NCI-H1436 treated with DMSO at 0.1 percent for 48 hours (cell line): ENCODE data around the gene NPAS3.

Experiments used
- DNase-seq: peaks from one replicate; lab custom pipeline; 2025; lab: John Stamatoyannopoulos, UW

Gene NPAS3

DNA sequence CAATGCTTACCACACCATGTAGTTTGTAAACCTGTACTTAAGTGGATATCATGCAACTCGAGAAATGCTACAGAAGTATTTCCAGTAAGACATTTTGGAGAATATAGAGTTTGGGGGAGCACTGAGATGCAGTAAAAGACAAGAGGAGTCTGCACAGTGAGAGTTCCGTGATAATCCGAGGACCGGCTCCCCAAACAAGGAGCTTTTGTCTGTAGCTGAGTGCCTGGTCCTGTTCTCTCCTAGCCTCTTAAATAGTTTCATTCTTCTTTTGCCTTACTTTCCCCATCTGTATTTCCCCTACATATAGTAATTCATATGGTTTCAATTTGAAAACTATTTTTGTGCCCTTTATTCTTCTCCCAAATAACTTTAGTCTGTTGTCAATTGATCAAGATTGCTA is 648.1 kb downstream of the NPAS3 start:
- no peak for DNase-seq

DNA sequence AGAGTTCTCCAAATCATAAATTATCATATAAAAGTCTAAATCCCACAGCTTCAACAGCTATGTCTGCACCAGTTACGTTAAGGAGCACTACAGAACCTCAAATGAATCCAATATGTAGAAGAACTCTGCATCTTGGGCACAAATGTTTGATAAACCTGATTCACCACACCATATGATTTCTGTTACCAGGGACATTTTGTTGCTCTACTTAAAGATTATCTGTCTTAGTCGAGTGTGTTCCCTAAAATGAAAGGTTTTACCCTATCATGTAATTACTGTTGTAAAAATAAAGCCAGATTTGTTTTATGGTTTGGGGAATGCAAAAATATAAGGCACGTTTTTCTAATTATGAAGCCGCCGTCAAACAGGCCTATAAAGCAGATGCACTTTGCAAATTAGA is 649.1 kb downstream of the NPAS3 start:
- DNase-seq = no peak

DNA sequence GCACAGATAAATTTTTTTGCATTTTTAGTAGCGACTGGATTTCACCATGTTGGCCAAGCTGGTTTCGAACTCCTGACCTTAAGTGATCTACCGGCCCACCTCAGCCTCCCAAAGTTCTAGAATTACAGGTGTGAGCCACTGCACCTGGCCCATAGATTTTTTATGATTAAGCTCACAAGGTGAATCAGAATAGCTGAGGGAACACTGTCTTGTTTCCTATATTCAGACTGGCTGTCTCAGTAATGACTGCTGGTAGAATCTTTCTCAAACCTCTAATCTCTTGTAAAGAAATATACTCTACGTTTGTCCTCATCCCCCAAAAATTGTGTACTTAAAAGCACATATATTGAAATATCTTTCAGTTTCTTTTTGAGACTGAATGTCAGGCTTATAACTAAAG is 650.1 kb downstream of the NPAS3 start:
- no peak for DNase-seq

DNA sequence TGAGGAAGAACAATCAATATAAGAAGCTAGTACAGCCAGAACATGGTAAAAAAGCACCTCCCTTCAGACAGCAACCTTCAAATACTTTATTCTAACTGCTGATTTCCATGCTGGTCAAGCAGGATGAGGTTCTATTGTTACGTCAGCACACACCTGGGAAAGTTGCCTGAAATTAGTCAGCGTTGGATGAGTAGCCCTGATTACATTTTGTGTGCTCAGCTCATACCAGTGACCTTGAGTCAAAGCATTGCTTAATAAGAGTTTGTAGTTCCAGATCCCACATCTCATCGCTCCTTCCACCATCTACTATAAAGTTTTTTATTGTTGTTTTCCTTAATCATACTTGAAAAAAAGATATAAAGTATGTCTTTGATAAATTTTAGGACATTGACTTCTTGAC is 650.7 kb downstream of the NPAS3 start:
- DNase-seq = no peak

DNA sequence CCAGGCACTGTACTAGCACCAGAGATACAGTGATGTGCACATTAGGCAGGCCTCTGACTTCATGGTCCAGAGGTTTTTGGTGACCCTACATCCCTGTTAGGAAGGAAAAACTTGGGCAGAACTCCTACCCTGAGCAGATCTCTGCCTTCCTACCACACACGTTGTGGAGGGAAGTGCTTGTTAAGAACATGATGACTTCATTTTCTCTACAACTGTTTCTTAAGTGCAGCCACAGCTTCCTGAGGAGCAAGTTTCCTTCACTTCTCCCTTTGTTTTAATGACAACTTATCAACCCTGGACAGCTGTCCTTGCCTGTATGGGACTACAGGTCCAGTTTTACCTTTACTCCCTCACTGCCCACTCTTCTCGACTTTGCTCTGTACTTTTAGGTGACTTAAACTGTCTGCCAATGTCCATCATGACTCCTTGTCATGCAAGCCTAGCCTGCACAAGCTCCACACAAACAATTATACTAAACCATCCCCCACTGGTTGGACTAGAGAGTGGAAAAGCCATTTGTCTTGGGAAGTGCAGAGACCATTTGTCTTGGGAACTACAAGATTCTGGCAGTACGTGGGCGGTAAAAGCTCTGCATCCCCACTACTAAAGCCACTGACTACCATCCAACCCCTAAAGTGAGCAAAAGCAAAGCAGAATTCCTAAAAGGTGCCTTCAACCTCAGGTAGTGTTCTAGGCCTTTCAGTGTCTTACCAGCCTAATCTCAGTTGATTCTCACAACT is 652.4 kb downstream of the NPAS3 start:
- no peak for DNase-seq

DNA sequence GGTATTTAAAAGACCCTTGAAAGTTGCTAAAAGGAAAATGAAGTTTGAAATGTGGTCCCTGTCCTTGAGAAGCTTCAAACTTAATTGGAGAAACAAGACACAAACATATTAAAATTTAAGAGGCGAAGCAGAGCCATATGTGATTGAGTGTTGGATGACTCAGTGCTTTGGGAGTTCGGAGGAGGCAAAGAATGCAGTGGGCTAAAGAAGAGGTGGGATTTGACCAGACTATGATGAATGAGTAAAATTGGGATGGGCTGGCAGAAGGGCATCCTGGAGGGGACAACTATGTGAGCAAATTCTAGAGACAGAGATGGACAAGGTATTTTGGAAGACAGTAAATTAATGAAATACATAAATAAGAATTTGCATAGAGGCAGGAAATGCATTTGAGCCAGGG is 653.6 kb downstream of the NPAS3 start:
- DNase-seq = no peak

DNA sequence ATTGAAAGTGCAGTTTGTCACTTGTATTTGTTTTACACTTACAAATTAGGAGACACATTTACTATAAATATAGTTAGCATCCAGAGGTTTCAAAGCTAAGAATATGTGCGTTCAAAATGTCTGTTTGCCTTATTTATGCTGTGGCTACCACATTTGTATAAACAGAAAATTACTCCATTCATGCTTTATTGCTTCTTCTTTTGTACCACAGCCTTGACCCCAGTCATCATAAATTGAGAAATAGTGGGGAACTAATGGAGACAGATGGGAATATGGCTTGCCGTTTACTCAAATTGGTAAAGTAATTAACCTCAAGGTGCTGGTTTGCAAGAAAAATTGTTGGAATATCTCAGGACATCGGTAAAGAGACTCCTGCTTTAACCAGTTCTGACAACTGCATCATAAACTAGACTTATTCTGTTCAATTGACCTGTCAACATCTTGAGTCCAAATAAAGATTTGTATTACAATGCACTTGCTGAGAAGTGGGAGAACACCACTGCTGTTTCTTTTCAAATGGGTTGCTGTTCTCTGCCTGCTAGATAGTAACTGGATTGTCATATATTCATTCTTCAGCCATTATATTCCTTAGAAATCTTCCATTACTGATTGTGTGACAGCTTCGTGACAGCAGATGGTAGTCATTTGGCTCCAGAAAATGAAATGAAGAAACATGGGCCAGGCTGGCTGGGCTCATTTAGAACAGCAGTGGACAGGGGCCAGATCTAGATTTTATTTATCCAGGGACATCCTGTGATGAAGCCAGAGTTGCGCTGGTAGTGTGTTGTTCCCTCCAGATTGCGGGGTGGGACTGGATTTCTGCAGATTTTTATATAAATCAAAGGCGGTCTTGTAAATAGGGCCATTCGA is 657.8 kb downstream of the NPAS3 start:
- DNase-seq = no peak

DNA sequence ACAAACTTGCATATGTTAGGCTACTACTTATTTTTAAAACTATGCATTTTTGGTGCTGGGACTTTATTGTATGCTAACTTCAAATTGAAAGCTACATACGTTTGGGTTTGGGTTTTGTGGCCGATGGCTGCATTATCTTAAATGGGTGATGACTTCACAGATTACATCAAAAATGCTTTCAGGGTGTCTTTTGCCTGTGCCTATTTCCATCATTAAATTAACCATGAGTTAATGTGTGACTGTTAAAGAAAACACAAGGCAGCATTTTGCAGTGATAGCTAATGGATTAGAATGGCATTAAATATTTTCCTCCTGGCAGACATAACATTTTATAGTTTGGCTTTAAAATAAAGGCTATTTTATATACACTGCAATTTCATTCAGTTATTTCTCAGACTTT is 659.9 kb downstream of the NPAS3 start:
- DNase-seq = no peak

DNA sequence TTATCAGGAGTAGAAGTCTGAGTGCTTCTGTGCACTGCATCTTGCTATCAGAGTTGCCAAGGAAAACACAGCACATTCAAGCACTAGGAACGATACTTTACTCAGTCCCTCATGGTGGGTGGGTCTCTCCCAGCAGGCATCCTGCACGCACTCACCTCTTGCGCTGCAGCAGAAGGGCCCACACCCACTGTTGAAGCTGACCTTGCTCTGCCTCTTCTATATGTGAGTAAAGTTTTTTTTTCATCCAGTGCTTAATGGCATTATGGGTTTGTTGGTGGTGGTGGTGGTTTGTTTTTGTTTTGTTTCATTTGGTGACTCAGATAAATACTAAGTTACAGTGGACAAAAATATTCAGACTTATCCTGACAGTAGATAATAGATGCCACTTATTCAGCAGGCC is 663.7 kb downstream of the NPAS3 start:
- DNase-seq = no peak

DNA sequence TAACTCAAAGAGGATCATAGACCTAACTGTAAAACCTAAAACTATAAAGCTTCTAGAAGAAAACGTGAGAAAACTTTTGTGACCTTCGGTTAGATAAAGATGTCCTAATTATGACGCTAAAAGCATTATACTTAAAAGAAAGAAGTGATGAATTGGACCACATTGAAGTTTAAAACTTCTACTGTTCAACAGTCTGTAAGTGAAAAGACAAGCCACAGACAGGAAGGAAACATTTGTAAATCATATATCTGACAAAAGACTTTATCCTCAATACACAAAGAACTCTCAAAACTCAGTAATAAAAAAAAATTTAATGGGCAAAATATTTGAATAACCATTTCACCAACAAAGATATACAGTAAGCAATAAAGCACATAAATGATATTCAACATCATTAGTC is 667.9 kb downstream of the NPAS3 start:
- no peak for DNase-seq

DNA sequence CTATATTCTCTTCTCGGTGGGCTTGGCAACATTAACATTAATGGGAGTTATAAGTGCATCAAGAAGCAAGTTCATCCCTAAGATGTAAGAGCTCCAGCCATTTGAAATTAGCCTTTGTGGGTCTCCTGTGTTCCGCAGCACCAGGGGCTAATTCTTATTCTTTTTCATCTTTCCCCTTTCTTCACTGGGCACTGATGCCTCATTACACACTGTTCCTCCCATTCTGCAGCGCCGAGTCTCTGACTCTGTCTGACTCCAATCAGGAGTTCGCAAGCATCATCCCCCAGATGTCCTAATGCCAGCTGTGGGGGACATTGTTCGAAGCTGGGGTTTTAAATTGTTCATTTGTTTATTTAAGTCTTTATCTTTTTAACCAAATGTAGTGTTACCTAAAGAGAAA is 670.9 kb downstream of the NPAS3 start:
- DNase-seq = no peak

DNA sequence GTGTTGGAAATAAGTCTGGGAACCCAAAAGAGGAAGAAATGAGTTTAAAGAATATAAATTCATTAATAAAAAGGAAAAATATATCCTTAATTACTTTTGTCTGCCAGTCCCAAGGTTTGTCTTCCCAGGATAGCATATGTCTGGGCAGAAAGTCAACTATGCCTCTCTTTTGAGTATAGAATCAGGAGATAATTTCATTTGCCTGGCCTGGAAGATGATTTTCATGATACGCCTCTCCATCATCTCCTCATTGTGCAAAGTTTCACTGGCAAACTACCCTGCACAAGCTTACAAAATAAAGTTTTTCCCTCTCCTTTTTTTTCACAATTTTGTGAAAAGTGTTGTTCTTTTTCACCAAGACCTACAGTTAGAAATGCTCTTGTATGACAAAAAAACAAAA is 671.4 kb downstream of the NPAS3 start:
- no peak for DNase-seq

DNA sequence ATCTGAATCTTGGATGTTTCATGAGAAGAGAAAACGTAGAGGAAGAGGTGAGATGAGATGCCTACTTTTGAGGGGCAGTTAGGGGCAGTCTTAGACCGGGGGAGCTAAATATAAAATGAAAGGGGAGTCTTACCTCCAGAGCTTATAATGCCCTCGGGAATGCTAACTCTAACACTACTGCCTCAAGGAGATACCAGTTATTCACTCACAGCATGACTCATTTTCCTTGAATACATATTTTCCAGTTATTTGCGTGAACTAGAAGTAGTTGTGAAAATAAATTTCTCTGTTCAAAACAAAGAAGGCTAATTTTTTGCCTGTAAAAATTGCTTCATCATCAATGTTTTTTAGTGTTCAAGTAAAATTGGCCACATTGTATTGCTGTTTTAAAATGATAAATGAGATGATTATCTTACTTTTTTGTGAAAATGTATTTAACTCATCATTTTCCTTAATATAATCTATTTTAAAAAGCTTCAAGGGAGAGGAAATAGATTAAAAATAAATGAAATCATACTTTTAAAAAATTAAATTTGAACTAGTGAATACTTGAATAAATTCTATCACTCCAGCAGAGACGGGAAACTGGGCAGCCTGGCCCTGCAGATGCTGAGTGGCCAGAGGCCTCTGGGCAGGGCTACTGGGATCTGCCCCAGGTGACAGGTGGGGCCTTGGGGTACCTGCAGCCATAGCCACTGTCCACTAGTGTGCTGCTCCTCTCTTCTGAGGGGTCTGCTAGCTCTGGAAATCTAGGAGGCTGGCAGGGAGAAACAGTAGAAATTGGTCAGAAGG is 672.9 kb downstream of the NPAS3 start:
- DNase-seq = no peak

DNA sequence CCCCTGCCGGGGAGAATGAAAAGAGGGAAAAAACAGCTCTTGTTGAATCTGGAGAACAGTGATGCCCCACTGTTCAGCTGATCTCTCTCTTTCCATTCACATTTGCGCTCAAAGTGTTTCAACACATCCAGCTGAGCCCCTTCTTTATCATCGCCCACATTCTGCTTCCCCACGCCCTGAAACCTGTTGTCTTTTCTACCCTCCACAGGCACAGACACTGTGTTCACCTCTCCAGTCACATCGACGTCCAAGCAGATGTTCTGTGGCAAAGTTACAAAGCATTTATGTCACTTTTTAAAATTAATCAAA is 673.5 kb downstream of the NPAS3 start:
- DNase-seq = no peak

DNA sequence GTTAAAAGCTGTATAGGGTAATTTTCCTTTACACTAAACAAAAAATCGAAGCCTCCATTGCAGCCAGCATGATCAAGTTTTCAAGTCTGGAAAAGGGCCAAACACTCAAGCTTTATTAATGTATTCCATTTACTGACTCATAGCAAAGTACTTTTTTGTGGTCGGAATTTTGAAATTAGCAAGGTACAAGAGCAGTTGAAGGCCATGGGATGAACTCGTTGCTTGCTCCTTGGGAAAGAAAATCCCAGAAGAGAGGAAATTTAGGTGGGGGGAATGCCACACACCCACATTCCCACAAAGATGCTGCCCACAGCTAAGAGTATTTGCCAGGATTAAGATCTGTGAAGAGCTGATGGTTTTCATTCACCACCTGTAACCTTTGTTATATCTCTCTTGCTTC is 678.5 kb downstream of the NPAS3 start:
- DNase-seq = no peak

DNA sequence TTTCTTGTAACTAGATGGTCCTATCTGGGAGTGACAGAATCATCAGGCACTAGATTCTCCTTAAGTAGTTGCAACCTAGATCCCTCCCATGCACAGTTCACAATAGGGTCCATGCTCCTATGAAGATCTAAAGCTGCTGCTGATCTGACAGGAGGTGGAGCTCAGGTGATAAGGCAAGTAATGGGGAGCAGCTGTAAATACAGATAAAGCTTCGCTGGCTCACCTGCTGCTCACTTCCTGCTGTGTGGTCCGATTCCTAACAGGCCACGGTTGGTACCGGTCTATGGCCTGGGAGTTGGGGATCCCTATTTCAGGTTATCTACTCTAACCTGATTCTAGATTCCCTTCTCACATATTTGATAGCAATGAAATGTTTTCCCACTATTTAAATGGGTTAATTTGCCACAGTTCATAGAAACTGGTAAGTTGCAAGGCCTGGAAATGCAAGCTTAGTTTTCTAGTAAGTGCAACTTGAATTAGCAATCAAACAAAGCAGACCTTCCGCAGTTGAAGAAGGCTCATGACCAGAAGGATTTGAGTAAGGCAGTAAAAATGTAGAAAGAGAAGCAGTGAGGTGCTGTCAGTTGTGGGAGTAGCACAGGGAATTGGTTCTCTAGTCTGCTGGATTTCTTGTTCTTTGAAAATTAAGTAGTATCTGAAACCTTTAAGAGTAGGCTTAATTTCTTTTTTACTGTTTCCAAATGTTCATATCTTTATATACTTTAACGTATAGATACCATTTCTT is 679.9 kb downstream of the NPAS3 start:
- DNase-seq = no peak

DNA sequence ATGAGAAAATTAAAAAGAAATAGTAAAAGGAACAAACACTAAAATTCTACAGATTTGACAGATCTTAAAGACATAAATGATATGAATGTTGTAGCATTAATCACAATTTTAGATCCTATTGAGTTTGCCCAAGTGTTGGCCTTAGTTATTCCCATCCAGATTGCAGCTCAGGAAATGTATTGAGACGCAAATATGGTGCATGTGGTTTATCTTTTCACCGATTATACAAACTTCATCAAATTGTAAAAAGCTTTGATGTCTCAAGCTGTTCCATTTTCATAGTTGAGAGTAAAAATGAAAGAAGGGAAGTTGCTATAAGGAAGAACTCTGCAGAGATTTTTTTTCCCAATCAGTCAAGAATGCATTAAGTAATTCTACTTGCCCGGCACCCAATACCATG is 683.8 kb downstream of the NPAS3 start:
- no peak for DNase-seq

DNA sequence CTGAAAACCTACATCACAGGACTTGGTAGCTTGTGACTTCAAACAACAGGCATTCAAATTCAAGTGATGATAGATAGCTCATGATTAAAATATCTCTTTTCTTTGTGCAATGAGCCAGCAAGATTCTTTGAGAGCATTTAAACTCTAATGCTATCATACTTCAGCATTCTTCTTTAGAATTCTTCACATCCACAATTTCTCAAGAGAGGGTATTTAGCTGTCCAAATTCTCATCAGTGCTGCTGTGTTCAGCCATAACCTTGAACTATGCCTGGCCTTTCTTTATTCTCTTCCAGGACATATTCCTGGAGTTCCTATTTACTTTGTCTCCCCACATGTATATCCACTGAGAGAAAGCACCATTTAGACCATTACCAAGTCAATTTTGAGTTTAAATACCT is 691.1 kb downstream of the NPAS3 start:
- no peak for DNase-seq

DNA sequence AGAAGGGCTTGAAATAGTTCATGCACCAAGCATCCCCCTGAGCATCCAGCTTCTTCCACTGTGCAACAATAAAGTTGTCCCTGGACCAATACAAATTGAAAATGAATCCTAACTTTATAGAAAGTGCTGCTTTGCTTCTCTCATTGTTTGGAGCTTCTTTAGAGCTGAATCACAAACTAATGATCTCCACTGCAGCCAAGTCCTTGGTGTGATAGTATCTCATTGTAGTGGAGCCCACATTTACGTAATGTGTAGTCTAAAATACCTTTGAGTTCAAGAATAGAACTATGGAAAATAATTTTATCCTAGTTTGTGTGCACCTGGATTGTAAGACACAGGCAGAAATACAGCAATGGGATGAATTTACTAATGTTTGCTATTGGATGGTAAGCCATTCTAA is 692.3 kb downstream of the NPAS3 start:
- DNase-seq = no peak

DNA sequence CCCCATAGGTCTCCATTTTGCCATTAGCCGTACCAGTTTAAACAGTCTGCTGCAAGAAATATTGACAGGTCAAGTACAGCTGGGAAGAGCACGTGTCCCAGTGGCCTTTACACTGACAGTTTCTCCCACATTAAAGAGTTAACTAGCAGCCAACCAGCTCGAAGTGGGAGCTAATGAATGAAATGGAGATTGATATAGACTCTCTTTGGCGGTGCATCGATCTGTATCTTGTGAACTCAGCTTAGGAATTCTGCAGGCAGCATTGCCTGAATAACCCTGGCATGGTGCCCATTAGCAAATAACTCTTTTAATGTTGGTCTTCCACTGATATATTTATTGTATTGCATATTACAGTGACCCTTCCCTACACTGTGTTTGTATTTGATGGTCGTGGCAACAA is 692.8 kb downstream of the NPAS3 start:
- DNase-seq = no peak

DNA sequence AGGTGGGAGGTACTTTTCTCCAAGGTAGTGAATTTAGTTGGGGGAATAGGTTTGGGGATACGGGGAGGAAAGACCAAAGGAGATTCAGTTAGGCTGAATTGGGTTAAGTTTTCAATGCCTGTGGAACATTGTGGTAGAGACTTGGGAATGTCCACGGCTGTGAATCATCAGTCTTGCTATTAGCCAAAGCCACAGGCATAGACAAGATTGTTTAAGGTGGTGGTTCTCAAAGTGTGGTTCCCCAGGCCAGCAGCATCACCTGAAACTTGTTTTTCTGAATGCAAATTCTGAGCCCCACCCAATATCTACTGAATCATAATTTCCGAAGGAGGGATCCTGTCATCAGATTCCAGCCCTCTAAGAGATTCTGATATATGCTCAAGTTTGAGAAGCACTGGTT is 696.0 kb downstream of the NPAS3 start:
- DNase-seq = no peak

DNA sequence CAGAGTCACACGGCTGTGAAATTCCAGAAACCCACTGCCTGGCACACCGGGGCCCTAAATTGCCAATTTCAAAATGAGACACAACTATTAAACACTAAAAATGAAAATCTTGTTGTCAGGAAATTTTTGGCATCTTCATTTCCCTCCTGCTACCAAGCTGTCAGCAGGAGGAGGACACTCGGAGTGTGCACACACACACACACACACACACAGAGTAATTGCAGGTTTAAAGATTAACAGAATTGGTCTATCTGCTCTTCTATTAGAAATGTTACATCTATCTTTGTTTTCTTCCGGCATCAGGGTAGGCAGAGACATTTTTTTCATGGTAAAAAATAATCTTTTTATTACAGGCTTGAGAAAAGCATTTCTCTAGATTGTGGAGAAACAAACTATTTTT is 698.0 kb downstream of the NPAS3 start:
- DNase-seq = no peak
